Neutrophil (primary cell): ENCODE data around the gene DIPK1B.

ENCODE experiments used
- H3K27ac ChIP-seq: fragments of 200-600 bp; sonication (generic); 2 replicates; pipeline ENCODE4 v1.5.1; 2016; ENCODE audit warnings: mild to moderate bottlenecking, moderate library complexity
- H3K27me3 ChIP-seq: fragments of 200-600 bp; sonication (generic); 2 replicates; pipeline ENCODE4 v1.6.0; 2016; ENCODE audit warnings: mild to moderate bottlenecking
- H3K36me3 ChIP-seq: fragments of 200-600 bp; sonication (generic); 2 replicates; pipeline ENCODE4 v1.5.1; 2017
- H3K4me1 ChIP-seq, 2 experiments: fragments of 200-600 bp in 1 of 2; sonication (generic) in 1 of 2; 1 replicate in 1 of 2; 2 replicates in 1 of 2; pipeline versions ENCODE4 v1.5.1 to v1.6.1; 2013 to 2016; ENCODE audit warnings: low read depth in 1 of 2, low read length in 1 of 2, mild to moderate bottlenecking in 1 of 2, moderate library complexity in 1 of 2; ENCODE audit not compliant: control insufficient read depth in 1 of 2, insufficient read depth in 1 of 2
- H3K4me3 ChIP-seq, 2 experiments: fragments of 200-600 bp in 1 of 2; sonication (generic) in 1 of 2; 1 replicate in 1 of 2; 2 replicates in 1 of 2; pipeline ENCODE4 v1.5.1; 2013 to 2016; ENCODE audit warnings: low read depth in 1 of 2, low read length in 1 of 2, mild to moderate bottlenecking in 1 of 2, moderate library complexity in 1 of 2
- H3K9me3 ChIP-seq: fragments of 200-600 bp; sonication (generic); 2 replicates; pipeline ENCODE4 v1.5.1; 2016
- TF ChIP-seq, protein P1 (sequence below): fragments of 200-600 bp; sonication (generic); IDR thresholded peaks from 2 replicates; pipeline ENCODE4 v1.5.1; 2016; ENCODE audit warnings: antibody characterized with exemption

Gene DIPK1B

DNA sequence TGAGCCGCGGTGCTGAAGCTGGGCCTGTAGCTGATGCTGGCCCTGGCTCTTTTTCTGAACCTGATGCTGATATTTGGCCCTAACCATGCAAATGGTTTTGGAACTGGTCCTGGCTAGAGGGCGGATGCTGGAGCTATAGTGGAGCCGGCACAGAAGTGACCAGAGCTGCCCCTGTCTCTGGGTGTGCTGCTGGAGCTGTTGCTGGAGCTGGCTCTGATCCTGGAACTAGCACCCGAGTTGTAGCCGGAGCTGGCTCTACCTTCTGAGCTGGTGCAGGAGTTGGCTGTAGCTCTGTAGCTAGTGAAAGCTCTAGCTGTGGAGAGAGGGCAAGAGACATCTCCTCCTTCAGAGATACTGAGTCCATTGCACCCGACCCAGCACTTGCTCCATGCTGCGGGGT is 17.6 kb downstream of the DIPK1B start:
- Histone ChIP-seq H3K27me3 (peaks cover 25% of the 10 kb centered on the region), H3K4me3 (no peak overlapping the region)
- TF ChIP-seq, protein P1, sequence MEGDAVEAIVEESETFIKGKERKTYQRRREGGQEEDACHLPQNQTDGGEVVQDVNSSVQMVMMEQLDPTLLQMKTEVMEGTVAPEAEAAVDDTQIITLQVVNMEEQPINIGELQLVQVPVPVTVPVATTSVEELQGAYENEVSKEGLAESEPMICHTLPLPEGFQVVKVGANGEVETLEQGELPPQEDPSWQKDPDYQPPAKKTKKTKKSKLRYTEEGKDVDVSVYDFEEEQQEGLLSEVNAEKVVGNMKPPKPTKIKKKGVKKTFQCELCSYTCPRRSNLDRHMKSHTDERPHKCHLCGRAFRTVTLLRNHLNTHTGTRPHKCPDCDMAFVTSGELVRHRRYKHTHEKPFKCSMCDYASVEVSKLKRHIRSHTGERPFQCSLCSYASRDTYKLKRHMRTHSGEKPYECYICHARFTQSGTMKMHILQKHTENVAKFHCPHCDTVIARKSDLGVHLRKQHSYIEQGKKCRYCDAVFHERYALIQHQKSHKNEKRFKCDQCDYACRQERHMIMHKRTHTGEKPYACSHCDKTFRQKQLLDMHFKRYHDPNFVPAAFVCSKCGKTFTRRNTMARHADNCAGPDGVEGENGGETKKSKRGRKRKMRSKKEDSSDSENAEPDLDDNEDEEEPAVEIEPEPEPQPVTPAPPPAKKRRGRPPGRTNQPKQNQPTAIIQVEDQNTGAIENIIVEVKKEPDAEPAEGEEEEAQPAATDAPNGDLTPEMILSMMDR = no peak

DNA sequence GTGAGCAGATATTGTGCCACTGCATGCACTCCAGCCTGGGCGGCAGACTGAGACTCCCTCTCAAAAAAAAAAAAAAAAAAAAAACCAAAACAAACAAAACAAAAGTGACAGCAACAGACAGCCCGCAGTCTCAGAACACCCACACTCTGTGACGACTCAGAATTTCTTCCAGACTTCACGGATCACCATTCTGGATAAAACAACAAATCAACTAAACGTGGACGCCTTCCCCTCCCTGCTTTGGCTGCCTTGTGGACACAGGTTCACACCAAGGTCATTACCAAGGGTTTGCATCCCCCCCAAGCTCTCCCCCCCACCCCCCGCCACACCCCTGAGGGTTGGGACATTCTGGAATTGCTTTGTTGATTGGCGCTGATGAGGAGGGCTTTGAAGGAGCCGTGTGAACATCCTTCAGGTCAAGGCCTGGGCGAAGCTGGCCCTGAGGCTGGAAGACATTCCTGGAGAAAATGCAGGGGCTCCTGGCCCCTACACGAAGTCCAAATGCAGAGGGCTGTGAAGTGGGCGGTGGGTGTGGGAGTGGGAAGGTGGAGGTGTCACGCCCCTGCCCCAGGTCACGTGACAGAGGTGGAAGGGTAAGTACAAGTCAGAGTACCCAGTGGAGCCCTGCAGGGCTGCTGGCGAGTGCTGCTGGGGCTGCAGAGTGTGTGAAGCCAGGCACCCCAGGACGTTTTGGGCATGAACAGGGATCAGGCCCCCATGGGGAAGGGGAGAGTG is 20.2 kb downstream of the DIPK1B start:
- Histone ChIP-seq H3K27me3 (peaks cover 25% of the 10 kb centered on the region), H3K9me3 (no peaks in the 10 kb centered on the region), H3K4me3 (no peak overlapping the region), H3K4me1 (peaks cover 10 to 12% of the 10 kb centered on the region in 2 experiments), H3K27ac (no peak overlapping the region), H3K36me3 (no peaks in the 10 kb centered on the region)
- TF ChIP-seq, protein P1 = no peak

More for the DNA sequence above, 17.6 kb downstream of the DIPK1B start:
- Histone ChIP-seq H3K36me3 (peaks cover 16% of the 10 kb centered on the region), H3K4me1 (peaks cover 28 to 30% of the 10 kb centered on the region in 2 experiments), H3K9me3 (no peaks in the 10 kb centered on the region), H3K27ac (no peak overlapping the region)

DNA sequence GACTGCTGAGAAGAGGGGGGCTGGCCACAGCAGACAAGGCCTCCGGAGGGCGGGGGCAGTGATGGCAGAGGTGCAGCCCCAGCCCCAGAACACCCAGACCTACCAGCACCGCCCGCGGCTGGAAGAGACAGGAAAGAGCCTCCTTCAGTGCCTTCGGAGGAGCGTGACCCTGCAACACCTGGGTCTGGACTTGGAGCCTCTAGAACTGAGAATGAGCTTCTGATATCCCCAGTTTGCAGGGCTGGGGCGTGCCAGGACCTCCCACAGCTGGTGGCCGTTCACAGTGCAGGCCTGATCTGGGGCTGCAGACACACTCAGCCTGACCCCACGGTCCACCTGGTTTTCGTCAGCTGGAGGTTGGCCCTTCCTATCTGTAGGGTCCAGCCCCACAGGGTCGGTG is 21.2 kb downstream of the DIPK1B start:
- TF ChIP-seq, protein P1 = no peak
- no peaks in the 10 kb centered on the region for H3K36me3 ChIP-seq
- peaks cover 22% of the 10 kb centered on the region for H3K27me3 ChIP-seq
- H3K9me3 ChIP-seq = no peaks in the 10 kb centered on the region
- no peak overlapping the region for H3K4me3 ChIP-seq
- H3K4me1 ChIP-seq = peaks cover 4 to 5% of the 10 kb centered on the region in 2 experiments
- H3K27ac ChIP-seq = no peak overlapping the region

DNA sequence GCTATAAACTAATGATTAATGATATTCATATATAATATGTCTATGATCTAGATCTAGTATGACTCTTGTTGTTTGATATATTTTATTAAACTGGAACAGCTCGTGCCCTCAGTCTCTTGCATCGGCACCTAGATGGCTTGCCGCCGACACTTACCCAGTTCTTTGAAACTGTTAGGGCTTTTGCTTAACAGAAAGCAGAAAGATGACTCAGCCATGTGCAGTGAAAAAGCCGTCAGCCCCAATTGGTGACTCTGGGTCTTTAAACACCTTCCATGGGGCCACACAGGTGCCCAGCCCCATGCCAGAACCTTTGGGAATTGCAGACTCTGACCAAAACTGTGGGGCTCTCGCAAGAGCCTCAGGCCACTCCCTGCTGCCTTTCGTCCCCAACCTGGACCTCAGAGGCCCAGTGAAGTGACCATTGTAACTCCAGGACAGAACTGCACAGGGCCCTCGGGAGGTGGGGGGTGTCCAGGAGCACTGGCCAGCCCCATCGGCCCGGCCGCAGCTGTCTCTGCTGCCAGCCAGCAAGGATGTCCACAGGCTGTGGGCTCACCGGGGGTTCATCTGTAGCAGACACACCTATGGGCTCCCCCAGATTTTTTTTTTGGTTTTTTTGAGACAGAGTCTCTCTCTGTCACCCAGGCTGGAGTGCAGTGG is 22.6 kb downstream of the DIPK1B start:
- Histone ChIP-seq H3K36me3 (no peaks in the 10 kb centered on the region), H3K9me3 (no peaks in the 10 kb centered on the region), H3K27me3 (peaks cover 22% of the 10 kb centered on the region), H3K4me3 (no peak overlapping the region), H3K27ac (no peak overlapping the region), H3K4me1 (no peaks in the 10 kb centered on the region)
- TF ChIP-seq, protein P1 = no peak

DNA sequence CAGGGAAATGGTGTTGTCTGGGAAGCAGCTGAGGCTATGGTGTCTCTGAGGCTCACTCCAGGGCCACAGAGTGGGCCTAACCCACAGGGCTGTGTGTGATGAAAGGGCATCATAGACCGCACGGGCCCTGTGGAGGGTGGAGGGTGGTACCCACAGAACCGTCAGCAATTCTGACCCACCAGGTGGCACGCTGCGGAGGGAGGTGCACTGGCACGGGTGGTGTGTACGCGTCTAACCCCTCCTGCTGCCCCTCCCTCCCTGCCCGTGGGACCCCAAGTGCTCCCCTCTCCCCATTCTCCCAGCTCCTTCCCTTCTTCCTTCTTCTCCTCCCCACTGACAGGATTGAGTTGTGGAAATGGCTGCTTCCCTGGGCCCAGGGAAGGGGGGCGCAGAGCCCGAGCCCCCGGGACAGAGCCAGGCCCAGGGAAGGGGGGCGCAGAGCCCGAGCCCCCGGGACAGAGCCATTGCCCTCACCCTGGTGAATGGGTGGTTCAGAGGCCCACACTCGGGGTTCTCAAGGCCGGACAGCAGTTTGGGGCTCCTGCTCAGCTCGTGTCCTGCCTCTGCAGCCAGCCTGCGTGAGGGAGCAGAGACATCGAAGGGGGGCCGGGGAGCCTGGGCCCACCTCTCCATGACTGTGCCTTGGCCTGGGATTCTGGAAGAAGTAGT is 23.6 kb downstream of the DIPK1B start:
- Histone ChIP-seq H3K4me1 (no peaks in the 10 kb centered on the region), H3K9me3 (no peaks in the 10 kb centered on the region), H3K27ac (no peak overlapping the region), H3K27me3 (peaks cover 27% of the 10 kb centered on the region), H3K36me3 (no peaks in the 10 kb centered on the region), H3K4me3 (no peak overlapping the region)
- TF ChIP-seq, protein P1 = no peak
